SK-N-SH (cell line): ENCODE measurements around the gene MYH11. TPM values are rescaled to one million over a fixed set of nuclear protein-coding genes. Genes with fewer than 3 reads are reported as not detected.

Source experiments
- CTCF ChIA-PET: fragments of 300-600, 350-600 bp; formaldehyde crosslinking; extraction: SDS; loops from one replicate; lab custom pipeline; 2021; lab: Yijun Ruan, JAX
- POLR2A ChIA-PET: fragments of 350-600 bp; sonication (Branson Sonifier 250); formaldehyde crosslinking; extraction: SDS; loops from one replicate; lab custom pipeline; 2020; ENCODE audit warnings: antibody characterized with exemption, inconsistent platforms; lab: Yijun Ruan, JAX
- DNase-seq: peaks from one replicate; pipeline ENCODE4 v3.0.0; 2012
- H2AFZ ChIP-seq: fragments of 200-600 bp; sonication (generic); 2 replicates; pipeline ENCODE4 v1.8.1; 2016; ENCODE audit warnings: antibody characterized with exemption, mild to moderate bottlenecking, low read depth
- H3F3A ChIP-seq: fragments of 200-600 bp; sonication (generic); replicated peaks from 2 replicates; pipeline ENCODE3; 2016; ENCODE audit warnings: antibody characterized with exemption, mild to moderate bottlenecking; ENCODE audit not compliant: insufficient read depth
- H3K27ac ChIP-seq, 2 experiments: fragments of 200-500 bp in 1 of 2; fragments of 200-600 bp in 1 of 2; sonication (Bioruptor generic) in 1 of 2; sonication (generic), shearing (Covaris generic) in 1 of 2; 2 replicates each; pipeline versions ENCODE4 v1.5.1 to v1.6.1; 2014 to 2016; ENCODE audit warnings: low read depth in 2 of 2, inconsistent platforms in 1 of 2, low read length in 1 of 2, mild to moderate bottlenecking in 1 of 2, mixed read lengths in 1 of 2
- H3K27me3 ChIP-seq: fragments of 200-600 bp; sonication (generic), shearing (Covaris generic); 2 replicates; pipeline ENCODE4 v1.6.1; 2016; ENCODE audit warnings: mixed run types; ENCODE audit not compliant: insufficient read depth
- H3K36me3 ChIP-seq, 2 experiments: fragments of 200-500 bp in 1 of 2; fragments of 200-600 bp in 1 of 2; sonication (Bioruptor generic) in 1 of 2; sonication (generic) in 1 of 2; replicated peaks in 1 of 2; 2 replicates each; pipeline versions ENCODE3 to v1.5.1; 2014 to 2016; ENCODE audit warnings: low read length in 1 of 2, mild to moderate bottlenecking in 1 of 2; ENCODE audit not compliant: insufficient read depth in 2 of 2, control insufficient read depth in 1 of 2
- H3K4me1 ChIP-seq, 2 experiments: fragments of 200-500 bp in 1 of 2; fragments of 200-600 bp in 1 of 2; sonication (Bioruptor generic) in 1 of 2; sonication (generic), shearing (Covaris generic) in 1 of 2; 2 replicates each; pipeline versions ENCODE4 v1.5.1 to v1.6.1; 2014 to 2016; ENCODE audit warnings: low read depth in 1 of 2, low read length in 1 of 2, mixed run types in 1 of 2; ENCODE audit not compliant: insufficient read depth in 2 of 2, control insufficient read depth in 1 of 2
- H3K4me2 ChIP-seq: fragments of 200-600 bp; sonication (generic), shearing (Covaris generic); 2 replicates; pipeline ENCODE4 v1.6.1; 2017; ENCODE audit warnings: mixed run types
- H3K4me3 ChIP-seq, 2 experiments: fragments of 200-500 bp in 1 of 2; fragments of 200-600 bp in 1 of 2; sonication (Bioruptor generic) in 1 of 2; sonication (generic), shearing (Covaris generic) in 1 of 2; 2 replicates each; pipeline versions ENCODE4 v1.5.1 to v1.8.1; 2014 to 2016; ENCODE audit warnings: low read depth in 2 of 2, inconsistent platforms in 1 of 2, low read length in 1 of 2, mild to moderate bottlenecking in 1 of 2, mixed read lengths in 1 of 2, moderate library complexity in 1 of 2
- H3K79me2 ChIP-seq: fragments of 200-600 bp; sonication (generic); 2 replicates; pipeline ENCODE4 v1.8.1; 2017; ENCODE audit warnings: mild to moderate bottlenecking; ENCODE audit not compliant: insufficient read depth
- H3K9ac ChIP-seq: fragments of 200-600 bp; sonication (generic); 2 replicates; pipeline ENCODE4 v1.6.1; 2017; ENCODE audit warnings: mixed run types
- H3K9me2 ChIP-seq: fragments of 200-600 bp; sonication (generic); 2 replicates; pipeline ENCODE4 v1.6.1; 2017; ENCODE audit warnings: mixed run types
- H3K9me3 ChIP-seq: fragments of 200-600 bp; sonication (generic); 2 replicates; pipeline ENCODE4 v1.6.1; 2017; ENCODE audit warnings: mixed run types, mild to moderate bottlenecking, moderate library complexity
- H4K20me1 ChIP-seq: fragments of 200-600 bp; sonication (generic); 2 replicates; pipeline ENCODE4 v1.6.1; 2017; ENCODE audit warnings: mild to moderate bottlenecking, mixed run types; ENCODE audit not compliant: insufficient read depth
- CHD2 ChIP-seq: fragments of 150-350 bp; IDR thresholded peaks from 2 replicates; pipeline ENCODE4 v1.6.1; 2018; ENCODE audit warnings: low read length; ENCODE audit not compliant: partially characterized antibody
- ELF1 ChIP-seq: IDR thresholded peaks from 2 replicates; pipeline ENCODE4 v1.4.0; 2012
- EP300 ChIP-seq, 2 experiments: IDR thresholded peaks; 2 replicates each; pipeline versions ENCODE4 v1.4.0 to v1.6.1; 2012; ENCODE audit warnings: borderline replicate concordance in 1 of 2, low read depth in 1 of 2, low read length in 1 of 2
- EZH2phosphoT487 ChIP-seq: fragments of 200-600 bp; sonication (generic); IDR thresholded peaks from 2 replicates; pipeline ENCODE4 v1.6.1; 2017; ENCODE audit warnings: low read depth, mixed run types, mild to moderate bottlenecking, antibody characterized with exemption, moderate library complexity, borderline replicate concordance
- FOSL2 ChIP-seq: IDR thresholded peaks from 2 replicates; pipeline ENCODE4 v1.4.0; 2012; ENCODE audit warnings: low read depth, mild to moderate bottlenecking, moderate library complexity, borderline replicate concordance
- FOXJ3 ChIP-seq: sonication (generic); formaldehyde crosslinking; IDR thresholded peaks from 2 replicates; pipeline ENCODE4 v1.5.1; 2020; ENCODE audit warnings: mild to moderate bottlenecking, missing genetic modification reagents
- FOXM1 ChIP-seq: IDR thresholded peaks from 2 replicates; pipeline ENCODE4 v1.4.0; 2012; ENCODE audit warnings: low read depth, mild to moderate bottlenecking
- JUND ChIP-seq: IDR thresholded peaks from 2 replicates; pipeline ENCODE4 v1.4.0; 2012
- NRF1 ChIP-seq: IDR thresholded peaks from 2 replicates; pipeline ENCODE4 v1.6.1; 2012; ENCODE audit warnings: low read depth, mild to moderate bottlenecking, low read length
- RAD21 ChIP-seq: IDR thresholded peaks from 2 replicates; pipeline ENCODE4 v1.6.1; 2012; ENCODE audit warnings: mild to moderate bottlenecking, low read length
- REST ChIP-seq: IDR thresholded peaks from 2 replicates; pipeline ENCODE4 v1.6.1; 2012; ENCODE audit warnings: mild to moderate bottlenecking, low read depth, low read length, moderate library complexity
- RFX5 ChIP-seq: IDR thresholded peaks from 2 replicates; pipeline ENCODE4 v1.6.1; 2012; ENCODE audit warnings: mild to moderate bottlenecking, improper control_type of control experiment, low read length
- USF2 ChIP-seq: fragments of 150-350 bp; IDR thresholded peaks from 2 replicates; pipeline ENCODE4 v1.6.1; 2017; ENCODE audit warnings: antibody characterized with exemption, low read length, low read depth, borderline replicate concordance
- YY1 ChIP-seq: IDR thresholded peaks from 2 replicates; pipeline ENCODE4 v1.4.0; 2012; ENCODE audit warnings: low read depth, mild to moderate bottlenecking
- WGBS: methylation state at CpG from one replicate; pipeline ENCODE4 v1.1.6; 2017; ENCODE audit warnings: low lambda C conversion rate; 5-methylcytosine and 5-hydroxymethylcytosine counted together
- polyA plus RNA-seq, 3 experiments: library from polyadenylated mRNA; depleted of rRNA; stranded (reverse); fragments of >200 nt; gene quantifications; 2 replicates each; pipeline ENCODE4 v1.2.3, GENCODE V29; 2012
- TF ChIP-seq, protein P1 (sequence below): IDR thresholded peaks from 2 replicates; pipeline ENCODE4 v1.4.0; 2012; ENCODE audit warnings: low read depth
- TF ChIP-seq, protein P2 (sequence below): IDR thresholded peaks from 2 replicates; pipeline ENCODE4 v1.4.0; 2012; ENCODE audit warnings: low read depth, borderline replicate concordance

Gene MYH11
- polyA plus RNA-seq, 1 of the 3 experiments (the other 2 are of a cell fraction), result 0.02 TPM

DNA sequence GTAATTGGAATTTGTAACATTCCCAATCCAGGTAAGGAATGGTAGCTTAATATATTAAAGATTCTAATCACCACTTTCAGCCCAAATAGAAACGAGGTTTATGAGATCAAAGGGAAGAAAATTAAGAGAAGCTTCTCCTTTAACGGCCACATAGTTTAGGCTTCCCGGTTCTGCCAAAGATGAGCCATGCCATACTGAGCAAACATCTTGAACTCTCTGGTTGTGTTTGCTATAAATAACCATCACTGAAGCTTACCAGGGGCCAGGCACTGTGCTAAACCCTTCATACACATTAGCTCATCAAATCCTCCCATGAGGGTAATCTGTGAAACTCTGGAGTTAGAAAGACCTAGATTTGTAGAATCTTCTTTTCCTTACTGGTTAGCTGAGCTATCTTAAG is 2.8 kb downstream of the MYH11 start:
- POLR2A ChIA-PET, result no interaction called here
- peaks cover 46% of the 10 kb centered on the region for H3K27me3 ChIP-seq
- TF ChIP-seq EZH2phosphoT487 (no peak), FOSL2 (no peak), YY1 (no peak), CHD2 (no peak), RAD21 (no peak), ELF1 (no peak), RFX5 (no peak), USF2 (no peak), JUND (no peak), NRF1 (no peak), EP300 (IDR thresholded peaks at IDR 0.05; ENCODE audit: borderline replicate concordance in 1 of 2, low read depth in 1 of 2, low read length in 1 of 2) (no peak), FOXJ3 (CRISPR knock-in tag) (no peak), FOXM1 (no peak), REST (no peak)
- TF ChIP-seq, protein P1, sequence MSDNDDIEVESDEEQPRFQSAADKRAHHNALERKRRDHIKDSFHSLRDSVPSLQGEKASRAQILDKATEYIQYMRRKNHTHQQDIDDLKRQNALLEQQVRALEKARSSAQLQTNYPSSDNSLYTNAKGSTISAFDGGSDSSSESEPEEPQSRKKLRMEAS, result no peak
- TF ChIP-seq, protein P2, sequence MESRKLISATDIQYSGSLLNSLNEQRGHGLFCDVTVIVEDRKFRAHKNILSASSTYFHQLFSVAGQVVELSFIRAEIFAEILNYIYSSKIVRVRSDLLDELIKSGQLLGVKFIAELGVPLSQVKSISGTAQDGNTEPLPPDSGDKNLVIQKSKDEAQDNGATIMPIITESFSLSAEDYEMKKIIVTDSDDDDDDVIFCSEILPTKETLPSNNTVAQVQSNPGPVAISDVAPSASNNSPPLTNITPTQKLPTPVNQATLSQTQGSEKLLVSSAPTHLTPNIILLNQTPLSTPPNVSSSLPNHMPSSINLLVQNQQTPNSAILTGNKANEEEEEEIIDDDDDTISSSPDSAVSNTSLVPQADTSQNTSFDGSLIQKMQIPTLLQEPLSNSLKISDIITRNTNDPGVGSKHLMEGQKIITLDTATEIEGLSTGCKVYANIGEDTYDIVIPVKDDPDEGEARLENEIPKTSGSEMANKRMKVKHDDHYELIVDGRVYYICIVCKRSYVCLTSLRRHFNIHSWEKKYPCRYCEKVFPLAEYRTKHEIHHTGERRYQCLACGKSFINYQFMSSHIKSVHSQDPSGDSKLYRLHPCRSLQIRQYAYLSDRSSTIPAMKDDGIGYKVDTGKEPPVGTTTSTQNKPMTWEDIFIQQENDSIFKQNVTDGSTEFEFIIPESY, result no peak
- H2AFZ ChIP-seq, result no peak overlapping the region
- CTCF ChIA-PET, result interaction anchor here (0.6 to 1.1 kb wide), 3 partner anchors 32 to 340 kb away, joined by 3 to 4 read pairs (median 4); no protein-coding TSS in a partner anchor
- no peaks in the 10 kb centered on the region for H3K79me2 ChIP-seq
- H3K4me1 ChIP-seq, result peaks cover 0 to 3% of the 10 kb centered on the region in 2 experiments; a peak in 1 of 4 replicates
- no peak overlapping the region for H3K9ac ChIP-seq
- H3F3A ChIP-seq, result no peaks in the 10 kb centered on the region
- no peak overlapping the region for H3K4me3 ChIP-seq
- DNase-seq, result no peak
- H3K36me3 ChIP-seq, result no peaks in the 10 kb centered on the region
- no peak overlapping the region for H3K27ac ChIP-seq
- no peak overlapping the region for H3K4me2 ChIP-seq
- H3K9me3 ChIP-seq, result no peaks in the 10 kb centered on the region
- no peaks in the 10 kb centered on the region for H4K20me1 ChIP-seq
- WGBS, result 47% methylated on average over 3 of the region's 3 CpGs
- H3K9me2 ChIP-seq, result no peaks in the 10 kb centered on the region
